Colon (tissue), 2 donors: ENCODE results near the gene GAS2L3.
"Not testable (repeated sequence)": the region's sequence is repeated elsewhere in the genome, so short reads cannot be mapped to it uniquely, and the experiment has no call there.

Experiments
- FAIRE-seq: peaks from 2 replicates; lab custom pipeline; 2012; peaks lifted over from hg19 to GRCh38; lab: Jason Lieb, UNC
- donor health status: control.
- donor health status: control.

Gene GAS2L3

DNA sequence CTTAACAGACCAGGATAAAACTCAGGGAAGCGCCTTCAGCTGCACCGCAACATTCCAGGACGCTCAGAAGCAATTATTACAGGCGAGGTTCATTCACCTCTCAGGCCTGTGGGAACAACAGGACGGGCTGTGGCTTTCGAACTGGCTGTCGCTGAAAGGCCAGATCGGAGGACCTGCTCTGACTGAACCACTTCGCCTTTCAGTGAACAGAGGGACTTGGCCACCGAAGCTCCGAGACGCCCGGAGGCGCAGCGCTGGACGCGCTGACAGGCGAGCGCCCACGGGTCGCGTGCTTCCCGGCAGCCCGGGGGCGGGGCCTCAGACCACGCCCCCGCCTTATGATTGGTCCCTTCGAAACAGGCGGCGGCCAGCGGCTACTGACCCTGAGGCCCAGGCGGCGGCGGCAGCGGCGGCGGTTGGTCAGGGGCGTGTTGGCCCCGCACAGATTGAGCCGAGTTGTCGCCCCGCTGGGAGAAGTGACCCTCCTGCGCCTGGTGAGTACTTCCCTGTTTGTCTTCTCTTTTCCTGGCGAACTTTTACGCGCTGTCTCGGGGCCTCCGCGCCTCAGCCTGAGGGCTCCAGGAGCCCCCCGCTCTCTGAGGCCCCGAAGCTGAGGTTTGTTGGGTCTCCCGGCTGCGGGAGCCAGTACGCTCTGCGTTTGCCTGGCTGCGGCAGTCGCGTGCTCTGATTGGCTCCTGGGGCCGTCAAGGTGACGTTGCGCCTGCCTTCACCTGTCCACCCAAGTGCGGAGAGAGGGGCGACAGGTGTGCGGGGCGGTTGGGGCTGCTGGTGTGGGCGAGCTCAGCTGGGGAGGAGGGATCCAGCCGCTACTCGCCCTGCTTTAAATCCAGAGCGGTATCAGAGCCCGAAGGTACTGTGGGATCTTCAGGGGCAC is at the start of gene GAS2L3:
Gene GAS2L3 (plus strand): TSS at position 393 of the 895 bp plus-strand sequence. CDS start 21,221 bp downstream, outside the sequence.
- FAIRE-seq: no peak

GRCh38 chr12:100528034-100528433 is 45.5 kb upstream of the GAS2L3 start:
- no peak for FAIRE-seq

GRCh38 chr12:100528471-100529127 is 44.9 kb upstream of the GAS2L3 start:
- FAIRE-seq: no peak

DNA sequence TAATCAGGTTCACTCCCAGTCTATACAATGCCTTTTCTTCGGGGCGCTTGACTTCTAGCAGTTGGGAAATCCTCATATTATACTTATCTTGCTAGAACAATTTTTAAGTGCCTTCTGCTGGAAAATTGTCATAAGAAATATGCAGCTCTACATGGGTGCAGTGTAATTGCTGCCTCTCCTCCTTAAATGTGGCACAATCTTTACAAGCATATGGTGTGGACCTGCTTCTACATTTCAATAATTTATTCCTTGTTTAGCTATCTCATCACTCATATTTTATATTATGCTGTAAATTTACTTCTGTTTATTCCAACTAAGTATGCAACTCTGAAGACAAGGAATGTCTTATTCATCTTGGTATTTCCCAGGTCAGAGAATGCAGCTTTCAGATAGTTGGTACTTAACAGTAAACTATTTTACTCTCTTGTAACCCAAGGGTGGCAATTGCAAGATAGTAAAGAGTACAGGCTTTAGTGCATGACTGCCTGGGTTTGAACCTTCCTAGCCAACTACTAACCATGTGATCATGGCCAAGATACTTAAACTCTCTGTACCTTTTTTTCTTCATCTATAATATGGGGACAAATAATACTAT is 43.6 kb upstream of the GAS2L3 start:
- no peak for FAIRE-seq

DNA sequence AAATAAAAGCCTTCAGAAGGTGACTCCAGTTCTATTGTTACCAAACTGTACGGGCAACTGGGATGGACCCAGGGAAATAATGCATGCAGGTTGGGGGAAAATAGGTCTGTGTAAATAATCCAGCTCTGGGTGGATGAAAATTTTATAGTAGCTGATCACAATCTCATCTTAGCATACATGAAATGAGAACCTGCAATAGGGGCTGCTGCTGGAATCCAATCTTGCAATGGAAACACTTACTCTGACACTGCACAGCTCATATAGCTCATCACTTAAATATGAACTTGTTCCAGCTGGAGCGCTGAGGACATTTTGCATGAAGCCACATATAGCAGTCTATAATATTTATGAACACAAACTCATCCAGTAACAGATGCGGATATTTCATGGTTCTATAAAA is 40.1 kb upstream of the GAS2L3 start:
- FAIRE-seq: no peak

DNA sequence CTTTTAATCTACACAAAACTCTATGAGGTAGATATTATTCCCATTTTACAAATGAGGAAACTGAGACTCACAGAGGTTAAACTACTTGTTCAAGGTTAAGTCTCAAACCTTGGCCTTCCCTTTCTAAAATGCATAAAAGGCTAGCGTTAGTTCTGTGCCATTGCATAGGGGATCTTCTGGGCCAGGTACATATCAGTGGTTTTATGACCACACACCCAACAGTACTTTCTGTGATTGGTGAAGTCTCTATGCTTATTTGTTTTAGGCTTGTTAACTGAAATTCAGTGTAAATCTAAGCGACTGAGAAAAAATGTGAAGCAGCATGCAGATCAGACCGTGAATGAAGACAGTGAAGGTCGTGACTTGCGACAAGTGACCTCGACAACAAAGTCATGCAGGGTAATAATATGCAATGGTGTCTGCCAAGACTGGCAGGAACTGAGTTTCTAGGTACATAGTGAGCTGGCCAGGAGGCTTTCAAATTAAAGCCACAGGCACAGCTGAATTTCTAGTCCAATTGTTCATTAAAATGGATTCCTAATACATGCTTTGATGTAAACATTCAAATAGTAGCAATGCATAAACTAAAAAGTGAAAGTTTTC is 38.8 kb upstream of the GAS2L3 start:
- FAIRE-seq: no peak

GRCh38 chr12:100539202-100539601 is 34.3 kb upstream of the GAS2L3 start:
- FAIRE-seq: no peak

- no peak for FAIRE-seq
Measured at GRCh38 chr12:100544165-100544564, 29.3 kb upstream of the GAS2L3 start.

DNA sequence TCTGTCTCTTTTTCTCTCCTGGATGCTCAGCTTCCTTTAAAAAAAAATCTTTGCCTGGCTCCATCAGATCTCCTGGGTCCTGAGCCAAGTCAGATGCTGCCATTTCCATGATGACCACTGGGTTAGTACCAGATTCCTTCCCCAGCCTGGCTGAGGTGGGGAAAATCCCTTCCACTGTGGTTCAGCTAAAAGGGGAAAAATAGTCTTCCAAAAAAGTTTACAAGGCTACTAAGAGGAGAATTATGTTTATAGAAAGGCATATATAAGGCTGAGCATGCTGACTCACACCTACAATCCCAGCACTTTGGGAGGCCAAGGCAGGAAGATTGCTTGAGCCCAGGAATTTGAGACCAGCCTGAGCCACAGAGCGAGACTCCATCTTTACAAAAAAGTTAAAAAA is 28.4 kb upstream of the GAS2L3 start:
- FAIRE-seq: no peak

GRCh38 chr12:100553936-100554335 is 19.5 kb upstream of the GAS2L3 start:
- FAIRE-seq: no peak

GRCh38 chr12:100554608-100555077 is 18.8 kb upstream of the GAS2L3 start:
- FAIRE-seq: no peak

- FAIRE-seq: no peak
Measured at GRCh38 chr12:100555722-100556121, 17.8 kb upstream of the GAS2L3 start.

GRCh38 chr12:100557357-100557756 is 16.1 kb upstream of the GAS2L3 start:
- FAIRE-seq: no peak

DNA sequence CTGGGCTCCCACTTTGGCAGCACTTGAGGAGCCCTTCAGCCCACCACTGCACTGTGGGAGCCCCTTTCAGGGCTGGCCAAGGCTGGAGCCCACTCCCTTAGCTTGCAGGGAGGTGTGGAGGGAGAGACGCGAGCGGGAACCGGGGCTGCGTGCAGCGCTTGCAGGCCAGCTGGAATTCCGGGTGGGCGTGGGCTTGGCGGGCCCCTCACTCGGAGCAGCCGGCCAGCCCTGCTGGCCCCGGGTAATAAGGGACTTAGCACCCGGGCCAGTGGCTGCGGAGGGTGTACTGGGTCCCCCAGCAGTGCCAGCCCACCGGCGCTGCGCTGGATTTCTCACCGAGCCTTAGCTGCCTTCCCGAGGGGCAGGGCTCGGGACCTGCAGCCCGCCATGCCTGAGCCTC is 14.2 kb upstream of the GAS2L3 start:
- FAIRE-seq: not testable (repeated sequence)

- no peak for FAIRE-seq
Measured at GRCh38 chr12:100564090-100564489, 9.4 kb upstream of the GAS2L3 start.

GRCh38 chr12:100564905-100565467 is 8.5 kb upstream of the GAS2L3 start:
- FAIRE-seq: no peak

DNA sequence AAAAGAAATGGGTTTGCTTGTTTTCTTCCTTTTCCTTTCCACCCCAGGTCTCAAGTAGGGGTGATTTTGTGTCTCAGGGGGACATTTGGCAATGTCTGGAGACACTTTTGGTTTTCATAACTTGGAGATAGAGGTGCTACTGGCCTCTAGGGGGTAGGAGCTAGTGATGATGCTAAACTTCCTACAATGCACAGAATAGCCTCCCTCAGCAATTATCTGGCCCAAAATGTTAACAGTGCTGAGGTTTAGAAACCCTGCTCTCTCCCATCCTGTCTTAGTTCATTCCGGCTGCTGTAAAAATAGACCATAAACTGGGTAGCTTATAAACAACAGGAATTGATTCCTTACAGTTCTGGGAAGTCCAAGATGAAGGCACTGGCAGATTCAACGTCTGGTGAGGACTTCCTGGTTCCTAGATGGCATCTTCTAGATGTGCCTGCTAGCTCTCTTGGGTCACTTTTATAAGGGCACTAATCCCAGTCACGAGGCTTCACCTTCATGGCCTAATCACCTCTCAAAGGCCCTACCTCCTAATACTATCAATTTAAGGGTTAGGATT is 7.4 kb upstream of the GAS2L3 start:
- no peak for FAIRE-seq

GRCh38 chr12:100566887-100567637 is 6.4 kb upstream of the GAS2L3 start:
- FAIRE-seq: no peak

GRCh38 chr12:100567945-100568344 is 5.5 kb upstream of the GAS2L3 start:
- no peak for FAIRE-seq

- no peak for FAIRE-seq
Measured at GRCh38 chr12:100572184-100572583, 1.3 kb upstream of the GAS2L3 start.
